CD1c-positive myeloid dendritic cell (primary cell): ENCODE results near the gene SLC9B2.

Experiments used
- DNase-seq: peaks from one replicate; pipeline ENCODE4 v3.0.0-alpha.2; 2016; ENCODE audit errors: extremely low spot score

Gene SLC9B2

GRCh38 chr4:103075894-103076746 lies 441 bp downstream of the SLC9B2 start:
- DNase-seq = peak; percentile 48

DNA sequence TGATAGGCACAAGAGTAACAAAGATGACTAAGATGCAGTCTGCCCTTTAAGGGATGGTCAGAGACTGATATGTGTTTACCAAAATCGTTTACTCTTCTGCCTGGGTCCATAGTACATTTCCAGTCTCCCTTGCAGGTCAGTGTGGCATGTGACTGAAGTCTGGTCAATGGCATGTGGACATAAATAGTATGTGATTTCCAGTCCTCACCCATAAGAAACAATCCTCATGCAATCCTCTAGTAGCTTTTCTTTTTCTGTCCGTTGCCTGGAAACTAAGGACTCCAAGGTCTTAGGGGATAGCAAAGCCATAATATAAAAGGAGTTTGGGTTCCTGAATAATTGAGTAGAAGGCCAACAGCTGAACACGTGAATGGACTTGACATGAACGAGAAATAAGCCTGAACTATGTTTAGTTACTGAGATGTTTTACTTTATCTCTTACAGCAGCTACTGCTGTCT lies 1.1 kb downstream of the SLC9B2 start:
- DNase-seq = no peak

DNA sequence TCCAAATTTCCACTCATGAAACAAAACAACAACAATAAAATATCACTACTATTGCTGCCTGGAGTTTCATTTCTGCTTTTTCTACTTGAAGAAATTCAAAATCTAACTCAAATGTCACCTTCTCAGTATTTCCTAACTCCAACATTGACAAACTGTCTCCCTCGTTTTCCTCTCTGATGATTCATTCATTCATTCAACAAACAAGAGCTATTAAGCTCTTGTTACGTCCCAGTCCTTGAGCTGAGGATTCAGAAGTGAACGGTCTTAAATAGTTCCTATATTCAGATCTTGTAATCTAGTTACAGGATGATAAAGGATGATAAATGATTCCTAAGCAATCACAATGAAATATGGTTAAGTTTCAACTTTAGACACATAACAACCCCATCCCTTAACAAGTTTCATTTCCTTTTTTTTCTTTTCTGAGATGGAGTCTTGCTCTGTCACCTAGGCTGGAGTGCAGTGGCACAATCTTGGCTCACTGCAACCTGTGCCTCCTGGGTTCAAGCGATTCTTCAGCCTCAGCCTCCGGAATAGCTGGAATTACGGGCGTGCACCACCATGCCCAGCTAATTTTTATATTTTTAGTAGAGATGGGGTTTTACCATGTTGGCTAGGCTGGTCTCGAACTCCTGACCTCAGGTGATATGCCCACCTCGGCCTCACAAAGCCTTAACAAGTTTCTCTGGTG lies 1.7 kb downstream of the SLC9B2 start:
- DNase-seq = peak; percentile 70

DNA sequence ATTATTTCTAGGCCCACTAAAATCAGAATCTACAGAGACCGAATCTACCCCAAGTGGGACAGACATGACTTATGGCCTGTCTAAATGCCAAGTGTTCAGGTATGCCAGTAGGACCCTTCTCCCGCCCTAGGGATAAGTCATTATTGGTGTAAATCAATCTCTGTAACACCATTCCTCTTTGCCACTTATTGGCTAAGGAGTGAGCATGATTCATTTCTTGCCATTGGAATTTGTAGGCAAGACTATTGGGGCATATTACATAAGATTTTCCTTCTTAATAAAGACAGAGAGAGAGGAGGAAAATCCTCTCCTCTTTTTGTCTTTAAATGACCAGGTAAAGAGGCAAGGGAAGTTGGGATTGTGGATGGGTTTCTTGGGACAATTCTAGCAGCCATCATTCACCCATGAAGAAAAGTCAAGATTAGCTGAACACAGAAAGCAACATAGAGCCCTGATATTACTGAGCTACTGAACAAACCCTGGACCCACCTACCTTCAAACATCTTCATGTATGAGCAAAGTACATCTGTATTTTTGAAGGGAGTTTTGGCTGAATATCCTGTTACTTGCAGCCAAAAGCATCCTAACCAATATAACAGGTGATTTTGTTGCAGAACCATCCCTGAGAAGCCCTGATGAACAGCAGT lies 2.6 kb downstream of the SLC9B2 start:
- no peak for DNase-seq

- DNase-seq = no peak
Measured at GRCh38 chr4:103067841-103068547, 8.6 kb downstream of the SLC9B2 start.

- no peak for DNase-seq
Measured at GRCh38 chr4:103060453-103061148, 16.0 kb downstream of the SLC9B2 start.

GRCh38 chr4:103054030-103054429 lies 22.5 kb downstream of the SLC9B2 start:
- DNase-seq = no peak

DNA sequence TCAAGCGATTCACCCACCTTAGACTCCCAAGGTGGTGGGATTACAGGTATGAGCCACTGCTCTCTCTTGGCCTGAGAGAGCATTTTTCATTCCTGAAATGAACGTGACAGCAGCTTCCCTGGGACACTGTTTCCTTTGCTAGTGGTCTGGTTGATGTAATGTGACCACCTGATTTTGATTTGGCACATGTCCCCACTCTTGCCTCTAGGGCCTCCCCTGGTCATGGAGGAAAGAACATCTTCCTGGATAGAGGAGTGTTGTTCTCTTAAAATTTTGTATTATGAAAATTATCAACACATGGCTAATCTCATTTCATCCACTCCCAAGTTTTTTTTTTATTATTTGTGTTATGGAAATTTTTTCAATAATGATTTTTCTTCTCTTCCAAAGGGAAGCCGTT lies 23.8 kb downstream of the SLC9B2 start:
- no peak for DNase-seq

GRCh38 chr4:103052145-103052544 lies 24.4 kb downstream of the SLC9B2 start:
- DNase-seq = no peak

DNA sequence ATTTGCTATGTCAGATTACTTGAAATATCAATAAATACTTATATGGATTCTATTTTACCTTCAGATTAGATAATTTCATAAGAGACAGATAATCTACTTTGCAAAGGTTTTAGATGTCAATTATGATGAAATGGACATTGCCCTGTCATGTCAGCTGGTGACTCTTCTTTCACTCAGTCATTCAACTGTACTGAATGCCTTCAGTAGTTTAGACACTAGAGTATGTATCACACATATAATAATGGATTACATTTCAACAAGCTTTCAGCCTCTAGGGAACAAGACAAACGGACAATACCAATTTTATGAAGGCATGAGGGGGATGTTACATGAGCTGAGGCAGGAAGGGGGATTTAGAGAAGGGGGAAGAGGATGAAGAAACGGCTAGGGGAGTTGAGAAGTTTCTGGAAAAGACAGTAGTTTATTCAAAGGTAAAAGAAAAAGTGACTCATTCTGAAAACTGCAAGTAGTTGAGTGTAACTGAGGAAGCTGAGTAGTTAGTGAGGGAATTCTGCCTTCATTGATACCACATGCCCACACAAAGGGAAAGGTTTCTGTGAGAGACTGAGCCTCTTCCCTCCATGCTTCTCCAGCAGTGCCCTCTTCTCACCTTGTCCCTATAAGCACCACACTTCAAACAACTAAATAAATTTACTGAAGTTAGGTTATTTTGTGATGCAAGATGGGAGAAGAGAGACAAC lies 25.7 kb downstream of the SLC9B2 start:
- no peak for DNase-seq

DNA sequence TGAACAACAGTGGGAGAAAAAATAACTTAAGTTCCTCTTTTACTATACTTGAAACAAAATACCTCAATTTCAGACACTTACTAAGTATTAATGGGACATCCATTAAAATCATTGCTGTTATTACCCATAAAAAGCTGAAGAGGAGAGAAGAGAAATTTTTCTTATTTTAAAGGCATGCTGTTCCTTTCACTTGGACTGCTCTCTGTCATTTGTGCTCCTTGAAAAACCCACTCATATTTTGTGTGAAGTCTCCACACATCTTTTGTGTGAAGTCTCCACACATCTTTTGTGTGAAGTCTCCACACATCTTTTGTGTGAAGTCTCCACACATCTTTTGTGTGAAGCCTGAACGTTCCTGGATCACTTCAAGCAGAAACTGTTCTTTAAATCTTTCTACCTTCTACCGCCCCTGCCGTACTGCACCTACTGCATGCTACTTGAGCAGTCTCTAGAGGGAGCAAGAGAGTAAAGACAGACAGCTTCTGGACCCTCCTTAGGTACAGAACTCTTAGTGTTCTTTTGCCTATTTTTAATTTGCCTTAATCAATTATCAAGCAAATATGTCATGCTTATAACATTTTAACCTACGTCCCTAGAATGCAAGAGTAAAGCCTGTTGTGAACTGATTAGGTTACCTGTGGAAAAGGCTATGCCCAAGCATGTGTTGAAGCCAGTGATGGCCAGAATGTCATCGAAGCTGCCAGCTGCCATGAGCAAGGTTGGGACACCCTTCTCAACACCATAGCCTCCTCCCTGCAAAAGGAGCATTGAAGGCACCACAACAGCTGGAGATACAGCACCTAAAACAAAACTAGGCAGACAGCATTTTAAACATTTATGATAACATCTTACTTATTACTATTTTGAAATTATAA lies 29.9 kb downstream of the SLC9B2 start:
- DNase-seq = peak; percentile 44

DNA sequence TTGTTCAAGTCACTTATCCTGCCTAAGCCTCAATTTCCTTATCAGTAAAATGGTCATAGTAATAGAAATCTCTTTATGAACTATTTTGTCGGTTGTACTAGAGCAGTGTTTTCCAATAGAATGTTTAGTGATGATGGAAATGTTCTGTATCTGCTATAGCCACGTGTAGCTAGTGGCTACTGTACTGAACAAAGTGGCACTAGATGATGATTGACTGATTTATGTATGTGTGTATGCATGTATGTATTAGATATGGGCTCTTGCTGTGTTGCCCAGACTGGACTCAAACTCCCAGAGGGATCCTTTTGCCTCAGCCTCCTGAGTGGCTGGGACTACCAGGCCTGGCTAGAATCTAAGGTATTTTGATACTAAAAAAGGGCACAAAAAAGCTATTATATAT lies 32.4 kb downstream of the SLC9B2 start:
- DNase-seq = no peak

DNA sequence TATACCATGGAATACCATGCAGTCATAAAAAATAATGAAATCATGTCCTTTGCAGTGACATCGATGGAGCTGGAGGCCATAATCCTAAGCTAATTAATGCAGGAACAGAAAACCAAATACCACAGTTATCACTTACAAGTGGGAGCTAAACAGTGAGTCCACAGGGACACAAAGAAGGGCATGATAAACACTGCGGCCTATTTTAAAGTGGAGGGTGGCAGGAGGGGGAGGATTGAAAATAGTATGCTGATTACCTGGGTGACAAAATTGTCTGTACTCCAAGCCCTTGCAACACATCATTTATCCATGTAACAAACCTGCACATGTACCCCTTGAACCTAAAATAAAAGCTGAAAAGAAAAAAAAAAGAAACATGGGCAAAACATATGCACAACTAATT lies 40.4 kb downstream of the SLC9B2 start:
- DNase-seq = no peak

DNA sequence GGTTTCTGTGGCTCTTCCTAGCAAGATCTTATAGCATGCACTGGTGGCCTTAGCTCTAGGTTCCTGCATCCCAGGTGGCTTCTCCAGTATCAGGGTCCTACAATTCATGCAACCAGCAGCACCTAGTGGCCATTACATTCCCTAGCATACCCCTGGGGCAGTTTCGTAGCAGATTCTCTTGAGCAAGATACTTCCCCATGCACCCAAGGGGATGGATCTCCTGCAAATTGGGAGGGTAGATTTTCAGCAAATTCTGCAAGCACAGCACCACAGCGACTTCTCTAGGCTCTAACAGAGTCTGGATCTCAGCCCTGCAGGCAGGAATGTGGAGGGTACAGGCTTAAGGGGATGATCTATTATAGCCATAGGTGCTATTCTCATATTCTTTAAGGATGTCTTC lies 44.0 kb downstream of the SLC9B2 start:
- DNase-seq = no peak

GRCh38 chr4:103030791-103031190 lies 45.8 kb downstream of the SLC9B2 start:
- no peak for DNase-seq

GRCh38 chr4:103029300-103029699 lies 47.3 kb downstream of the SLC9B2 start:
- DNase-seq = no peak

DNA sequence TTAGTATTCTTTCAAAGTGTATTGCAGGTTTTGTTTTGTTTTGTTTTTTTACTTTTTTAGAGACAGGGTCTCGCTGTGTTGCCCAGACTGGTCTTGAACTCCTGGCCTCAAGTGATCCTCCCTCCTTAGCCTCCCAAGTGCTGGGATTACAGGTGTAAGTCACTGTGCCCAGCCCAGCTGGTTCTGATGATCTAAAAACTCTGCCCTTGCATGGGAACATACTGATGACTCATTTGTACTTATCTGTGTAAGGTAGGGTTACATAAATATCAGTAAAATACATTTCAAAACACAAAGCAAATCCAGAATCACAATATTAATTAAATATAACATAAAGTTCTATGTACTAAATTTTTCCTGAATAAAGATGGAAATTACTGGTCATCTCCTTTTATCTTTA lies 49.7 kb downstream of the SLC9B2 start:
- no peak for DNase-seq

GRCh38 chr4:103024996-103025395 lies 51.6 kb downstream of the SLC9B2 start:
- no peak for DNase-seq

DNA sequence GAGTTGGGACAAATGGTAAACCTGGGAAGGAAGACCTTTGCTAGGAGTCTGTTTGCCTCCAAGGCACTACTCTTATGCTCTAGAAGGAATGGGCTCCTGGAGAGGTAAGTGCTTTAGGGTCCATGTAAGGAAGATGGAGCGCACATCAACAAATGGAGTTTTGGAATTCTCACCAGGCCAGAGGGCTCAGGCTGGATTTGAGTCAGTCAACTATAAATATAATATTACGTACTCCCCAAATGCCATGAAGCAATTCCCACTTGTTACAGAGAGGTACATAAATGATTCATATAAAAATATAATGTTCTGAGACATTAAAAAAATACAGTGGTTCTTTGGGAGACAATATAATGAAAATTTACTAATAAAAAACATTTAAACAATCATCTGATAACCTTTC lies 55.4 kb downstream of the SLC9B2 start:
- DNase-seq = no peak
